Measurements from ENCODE around the gene POLA2. TPM values are rescaled to one million over a fixed set of nuclear protein-coding genes. Genes with fewer than 3 reads are reported as not detected.

Gene POLA2
- polyA plus RNA-seq, 2 of the 4 experiments (the other 2 are of a cell fraction), result 34.5 to 52.3 TPM

- no peak overlapping the region for H3K4me2 ChIP-seq
- peaks cover 3% of the 10 kb centered on the region for H3K4me1 ChIP-seq
- ATAC-seq (no peak), DNase-seq (ENCODE audit: low read depth in 1 of 2, low spot score in 1 of 2) (no peak), FAIRE-seq (no peak)
- WGBS (ENCODE audit: missing lambda C conversion rate), result 81% methylated on average over 3 of the region's 3 CpGs
- no peaks in the 10 kb centered on the region for H3K9me3 ChIP-seq
- TF ChIP-seq CHD2 (IDR thresholded peaks at IDR 0.05; ENCODE audit: low read length, partially characterized antibody), result no peak
- TF ChIP-seq KDM5A (IDR thresholded peaks at IDR 0.05), result no peak
- no peak overlapping the region for H3K27ac ChIP-seq
- no peak overlapping the region for H3K4me3 ChIP-seq
- ChIA-PET POLR2A (no interaction called here), CTCF (interaction anchor here (0.8 to 11.8 kb wide), 6 partner anchors 9 to 108 kb away, joined by 3 to 81 read pairs (median 5); no protein-coding TSS in a partner anchor)
Observed at GRCh38 chr11:65219930-65220213, 41.9 kb upstream of the POLA2 start.

GRCh38 chr11:65221026-65221425 is 40.7 kb upstream of the POLA2 start:
- no peak for FAIRE-seq
- POLR2A ChIA-PET, result no interaction called here
- H3K27ac ChIP-seq, result no peak overlapping the region
- no peak for TF ChIP-seq EP300 (IDR thresholded peaks at IDR 0.05)
- TF ChIP-seq JUNB (IDR thresholded peaks at IDR 0.05), result no peak
- no peak for TF ChIP-seq MYC (IDR thresholded peaks at IDR 0.05; ENCODE audit: borderline replicate concordance, low read length)
- TF ChIP-seq, protein P1, sequence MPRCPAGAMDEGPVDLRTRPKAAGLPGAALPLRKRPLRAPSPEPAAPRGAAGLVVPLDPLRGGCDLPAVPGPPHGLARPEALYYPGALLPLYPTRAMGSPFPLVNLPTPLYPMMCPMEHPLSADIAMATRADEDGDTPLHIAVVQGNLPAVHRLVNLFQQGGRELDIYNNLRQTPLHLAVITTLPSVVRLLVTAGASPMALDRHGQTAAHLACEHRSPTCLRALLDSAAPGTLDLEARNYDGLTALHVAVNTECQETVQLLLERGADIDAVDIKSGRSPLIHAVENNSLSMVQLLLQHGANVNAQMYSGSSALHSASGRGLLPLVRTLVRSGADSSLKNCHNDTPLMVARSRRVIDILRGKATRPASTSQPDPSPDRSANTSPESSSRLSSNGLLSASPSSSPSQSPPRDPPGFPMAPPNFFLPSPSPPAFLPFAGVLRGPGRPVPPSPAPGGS (IDR thresholded peaks at IDR 0.05), result no peak
- no peak for TF ChIP-seq ZNF302 (CRISPR knock-in tag; IDR thresholded peaks at IDR 0.05)
- TF ChIP-seq RNF2 (IDR thresholded peaks at IDR 0.05; ENCODE audit: borderline replicate concordance, low read depth), result no peak
- H3K4me1 ChIP-seq, result peaks cover 9% of the 10 kb centered on the region
- no peak for ATAC-seq
- H3K4me3 ChIP-seq, result no peak overlapping the region
- H3K4me2 ChIP-seq, result no peak overlapping the region
- H3K9me3 ChIP-seq, result no peaks in the 10 kb centered on the region
- DNase-seq (ENCODE audit: low read depth in 1 of 2, low spot score in 1 of 2), result no peak
- CTCF ChIA-PET, result interaction anchor here (1.2 to 11.8 kb wide), 3 partner anchors 17 to 31 kb away, joined by 3 to 81 read pairs (median 30); no protein-coding TSS in a partner anchor
- 89% methylated on average over 8 of the region's 10 CpGs for WGBS (ENCODE audit: missing lambda C conversion rate)

DNA sequence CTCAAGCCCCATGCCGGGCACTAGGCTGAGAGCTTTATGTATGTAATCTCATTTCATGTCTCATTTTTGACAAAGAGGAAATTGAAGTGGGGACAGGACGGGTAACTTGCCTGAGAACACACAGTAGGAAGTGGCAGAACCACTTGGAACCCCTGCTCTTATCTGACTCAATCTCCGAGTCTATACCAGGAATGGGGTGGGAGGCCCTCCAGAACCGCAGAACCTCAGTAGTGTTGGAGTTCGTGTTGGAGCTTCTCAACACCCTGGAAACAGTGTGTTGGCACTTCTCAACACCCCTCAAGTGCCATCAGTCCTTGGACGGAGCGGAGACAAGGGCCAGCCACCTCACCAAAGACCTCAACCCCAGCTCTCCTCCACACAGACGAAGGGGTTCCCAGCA is 38.8 kb upstream of the POLA2 start:
- no peak for TF ChIP-seq POLR2A (IDR thresholded peaks at IDR 0.05; ENCODE audit: low read length)
- TF ChIP-seq MAZ (IDR thresholded peaks at IDR 0.05; ENCODE audit: borderline replicate concordance, low read depth, low read length), result no peak
- no peak for TF ChIP-seq EHF (CRISPR knock-in tag; IDR thresholded peaks at IDR 0.05)
- TF ChIP-seq, protein P2, sequence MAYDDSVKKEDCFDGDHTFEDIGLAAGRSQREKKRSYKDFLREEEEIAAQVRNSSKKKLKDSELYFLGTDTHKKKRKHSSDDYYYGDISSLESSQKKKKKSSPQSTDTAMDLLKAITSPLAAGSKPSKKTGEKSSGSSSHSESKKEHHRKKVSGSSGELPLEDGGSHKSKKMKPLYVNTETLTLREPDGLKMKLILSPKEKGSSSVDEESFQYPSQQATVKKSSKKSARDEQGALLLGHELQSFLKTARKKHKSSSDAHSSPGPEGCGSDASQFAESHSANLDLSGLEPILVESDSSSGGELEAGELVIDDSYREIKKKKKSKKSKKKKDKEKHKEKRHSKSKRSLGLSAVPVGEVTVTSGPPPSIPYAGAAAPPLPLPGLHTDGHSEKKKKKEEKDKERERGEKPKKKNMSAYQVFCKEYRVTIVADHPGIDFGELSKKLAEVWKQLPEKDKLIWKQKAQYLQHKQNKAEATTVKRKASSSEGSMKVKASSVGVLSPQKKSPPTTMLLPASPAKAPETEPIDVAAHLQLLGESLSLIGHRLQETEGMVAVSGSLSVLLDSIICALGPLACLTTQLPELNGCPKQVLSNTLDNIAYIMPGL (CRISPR knock-in tag; IDR thresholded peaks at IDR 0.05; ENCODE audit: borderline replicate concordance), result no peak
- no peak for TF ChIP-seq MAFK (IDR thresholded peaks at IDR 0.05; ENCODE audit: partially characterized antibody)
- no peak for TF ChIP-seq RFX5 (IDR thresholded peaks at IDR 0.05)
- TF ChIP-seq EHMT2 (IDR thresholded peaks at IDR 0.05; ENCODE audit: low read depth), result no peak
- no peak for TF ChIP-seq HEYL (CRISPR knock-in tag; IDR thresholded peaks at IDR 0.05)
- TF ChIP-seq GATA3 (IDR thresholded peaks at IDR 0.05; ENCODE audit: borderline replicate concordance), result no peak
- TF ChIP-seq, protein P1 (IDR thresholded peaks at IDR 0.05), result no peak
- TF ChIP-seq ZSCAN20 (CRISPR knock-in tag; IDR thresholded peaks at IDR 0.05), result no peak
- TF ChIP-seq, protein P3, sequence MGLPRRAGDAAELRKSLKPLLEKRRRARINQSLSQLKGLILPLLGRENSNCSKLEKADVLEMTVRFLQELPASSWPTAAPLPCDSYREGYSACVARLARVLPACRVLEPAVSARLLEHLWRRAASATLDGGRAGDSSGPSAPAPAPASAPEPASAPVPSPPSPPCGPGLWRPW (IDR thresholded peaks at IDR 0.05), result no peak
- ATAC-seq (no peak), DNase-seq (ENCODE audit: low read depth in 1 of 2, low spot score in 1 of 2) (no peak), FAIRE-seq (no peak)
- Histone ChIP-seq H3K4me2 (no peak overlapping the region), H3K9me3 (no peaks in the 10 kb centered on the region), H3K4me1 (peaks cover 9% of the 10 kb centered on the region), H3K4me3 (no peak overlapping the region), H3K27ac (no peak overlapping the region)
- WGBS (ENCODE audit: missing lambda C conversion rate), result 85% methylated on average over 8 of the region's 8 CpGs
- ChIA-PET CTCF (interaction anchor here (0.8 to 11.8 kb wide), 5 partner anchors 11 to 110 kb away, joined by 3 to 81 read pairs (median 4); partner anchors contain the start of gene DPF2), POLR2A (interaction anchor here (0.6 kb wide), 1 partner anchor 8 kb away, joined by 7 read pairs; no protein-coding TSS in a partner anchor)

Data from A549 (cell line).